HG02678 (cell line): ENCODE results near the gene GBX2.

Source experiments
- ATAC-seq: cut with Tn5 transposase; IDR thresholded peaks from one replicate; pipeline ENCODE4 v1.9.1; 2021; ENCODE audit warnings: mild to moderate bottlenecking, moderate library complexity; ENCODE audit not compliant: unreplicated experiment

Gene GBX2

GRCh38 chr2:236168110-236169080 is at the start of gene GBX2:
Gene GBX2 (minus strand): TSS chr2:236168386. CDS start chr2:236167971, 415 bp downstream.
- no peak for ATAC-seq

GRCh38 chr2:236217926-236218325 is 49.7 kb upstream of the GBX2 start:
- no peak for ATAC-seq

- ATAC-seq = no peak
These were observed 48.5 kb upstream of the GBX2 start for GRCh38 chr2:236216711-236217110.

GRCh38 chr2:236215761-236216333 is 47.7 kb upstream of the GBX2 start:
- no peak for ATAC-seq

GRCh38 chr2:236215196-236215595 is 47.0 kb upstream of the GBX2 start:
- no peak for ATAC-seq

GRCh38 chr2:236214376-236214995 is 46.3 kb upstream of the GBX2 start:
- no peak for ATAC-seq

GRCh38 chr2:236211296-236211695 is 43.1 kb upstream of the GBX2 start:
- ATAC-seq = no peak

GRCh38 chr2:236210536-236210935 is 42.4 kb upstream of the GBX2 start:
- no peak for ATAC-seq

- no peak for ATAC-seq
These were observed 41.8 kb upstream of the GBX2 start for GRCh38 chr2:236209996-236210395.

GRCh38 chr2:236209535-236209934 is 41.3 kb upstream of the GBX2 start:
- no peak for ATAC-seq

GRCh38 chr2:236208019-236208926 is 40.1 kb upstream of the GBX2 start:
- ATAC-seq = no peak

GRCh38 chr2:236207472-236207871 is 39.3 kb upstream of the GBX2 start:
- no peak for ATAC-seq

- no peak for ATAC-seq
These were observed 37.9 kb upstream of the GBX2 start for GRCh38 chr2:236205867-236206645.

- no peak for ATAC-seq
These were observed 36.8 kb upstream of the GBX2 start for GRCh38 chr2:236204953-236205352.

- no peak for ATAC-seq
These were observed 32.2 kb upstream of the GBX2 start for GRCh38 chr2:236200378-236200777.

GRCh38 chr2:236196366-236196765 is 28.2 kb upstream of the GBX2 start:
- ATAC-seq = no peak

GRCh38 chr2:236195726-236196125 is 27.5 kb upstream of the GBX2 start:
- no peak for ATAC-seq

GRCh38 chr2:236194786-236195185 is 26.6 kb upstream of the GBX2 start:
- no peak for ATAC-seq

- no peak for ATAC-seq
These were observed 24.8 kb upstream of the GBX2 start for GRCh38 chr2:236193026-236193425.

- no peak for ATAC-seq
These were observed 22.5 kb upstream of the GBX2 start for GRCh38 chr2:236190674-236191073.
